NOMO-1 treated with dmso at 0.1 percent for 144 hours (cell line): ENCODE results near the gene SOX30.
"Not testable (repeated sequence)": the region's sequence is repeated elsewhere in the genome, so short reads cannot be mapped to it uniquely, and the experiment has no call there.

Source experiments
- DNase-seq: peaks from one replicate; lab custom pipeline; 2025; ENCODE audit not compliant: unreplicated experiment; lab: John Stamatoyannopoulos, UW

Gene SOX30

GRCh38 chr5:157652377-157652692 lies at the start of gene SOX30:
TSS of gene SOX30 (minus strand) at chr5:157652438. CDS start at chr5:157652078, 360 bp downstream.
- no peak for DNase-seq

GRCh38 chr5:157698674-157699073 lies 46.4 kb upstream of the SOX30 start:
- not testable (repeated sequence) for DNase-seq

- not testable (repeated sequence) for DNase-seq
These were observed 43.9 kb upstream of the SOX30 start for GRCh38 chr5:157696154-157696553.

- DNase-seq = not testable (repeated sequence)
These were observed 41.6 kb upstream of the SOX30 start for GRCh38 chr5:157693816-157694215.

GRCh38 chr5:157690690-157691433 lies 38.6 kb upstream of the SOX30 start:
- no peak for DNase-seq

GRCh38 chr5:157689942-157690689 lies 37.9 kb upstream of the SOX30 start:
- no peak for DNase-seq

GRCh38 chr5:157687198-157687554 lies 34.9 kb upstream of the SOX30 start:
- DNase-seq = no peak

- not testable (repeated sequence) for DNase-seq
These were observed 34.3 kb upstream of the SOX30 start for GRCh38 chr5:157686276-157687197.

- no peak for DNase-seq
These were observed 30.0 kb upstream of the SOX30 start for GRCh38 chr5:157682257-157682656.

GRCh38 chr5:157681048-157681447 lies 28.8 kb upstream of the SOX30 start:
- no peak for DNase-seq

GRCh38 chr5:157680239-157680638 lies 28.0 kb upstream of the SOX30 start:
- no peak for DNase-seq

- DNase-seq = no peak
These were observed 27.6 kb upstream of the SOX30 start for GRCh38 chr5:157679801-157680200.

GRCh38 chr5:157677931-157678330 lies 25.7 kb upstream of the SOX30 start:
- no peak for DNase-seq

GRCh38 chr5:157674351-157674750 lies 22.1 kb upstream of the SOX30 start:
- DNase-seq = not testable (repeated sequence)

- DNase-seq = no peak
These were observed 20.7 kb upstream of the SOX30 start for GRCh38 chr5:157672976-157673375.

- no peak for DNase-seq
These were observed 19.5 kb upstream of the SOX30 start for GRCh38 chr5:157671592-157672330.

- no peak for DNase-seq
These were observed 18.7 kb upstream of the SOX30 start, which contains the start of gene C5orf52 for GRCh38 chr5:157670662-157671591. TSS of gene C5orf52 (plus strand) at chr5:157671533. CDS start at chr5:157671615, 82 bp downstream.

GRCh38 chr5:157669701-157670097 lies 17.5 kb upstream of the SOX30 start:
- DNase-seq = no peak

GRCh38 chr5:157668356-157668755 lies 16.1 kb upstream of the SOX30 start:
- DNase-seq = no peak
